K562 (cell line): ENCODE data around the gene PHYH. TPM values are rescaled to one million over a fixed set of nuclear protein-coding genes. Genes with fewer than 3 reads are reported as not detected.

ENCODE experiments used
- FIP1L1 ChIP-seq: fragments of 200-400 bp; formaldehyde crosslinking; IDR thresholded peaks from 2 replicates; pipeline ENCODE4 v1.6.1; 2018; ENCODE audit warnings: mild to moderate bottlenecking, low read depth, low read length; ENCODE audit not compliant: poor library complexity, severe bottlenecking
- ID3 ChIP-seq, 2 experiments: fragments of 250-450 bp in 1 of 2; fragments of 450-650 bp in 1 of 2; sonication (Bioruptor Pico) in 1 of 2; IDR thresholded peaks; 2 replicates each; pipeline versions ENCODE4 v1.6.1 to v1.8.0; 2016 to 2021; ENCODE audit warnings: mild to moderate bottlenecking in 2 of 2, moderate library complexity in 2 of 2, missing compliant biosample characterization in 1 of 2, missing genetic modification characterization in 1 of 2
- MIER1 ChIP-seq: fragments of 450-650 bp; IDR thresholded peaks from 2 replicates; pipeline ENCODE4 v1.6.1; 2016; ENCODE audit warnings: antibody characterized with exemption, mild to moderate bottlenecking, low read depth
- OTX1 ChIP-seq: fragments of 450-650 bp; formaldehyde crosslinking; IDR thresholded peaks from 2 replicates; pipeline ENCODE4 v1.4.0; 2022; ENCODE audit warnings: mild to moderate bottlenecking
- REST ChIP-seq, 2 experiments: fragments of 450-650 bp; formaldehyde crosslinking in 1 of 2; IDR thresholded peaks; 2 replicates each; pipeline versions ENCODE4 v1.4.0 to v1.6.1; 2014 to 2020; ENCODE audit warnings: mild to moderate bottlenecking in 2 of 2, borderline replicate concordance in 1 of 2, low read depth in 1 of 2
- SRSF7 ChIP-seq: fragments of 200-400 bp; formaldehyde crosslinking; optimal IDR thresholded peaks from 2 replicates; pipeline ENCODE3; 2017; ENCODE audit warnings: mild to moderate bottlenecking, low read depth, low read length
- TFAM ChIP-seq: fragments of 250-450 bp; sonication (Bioruptor Pico); conservative IDR thresholded peaks from 2 replicates; pipeline ENCODE4 v1.5.0; 2021; ENCODE audit warnings: mild to moderate bottlenecking, moderate library complexity
- THRB ChIP-seq: fragments of 450-650 bp; formaldehyde crosslinking; conservative IDR thresholded peaks from 2 replicates; pipeline ENCODE4 v1.4.0; 2022; ENCODE audit warnings: mild to moderate bottlenecking, missing genetic modification characterization
- U2AF1 ChIP-seq: fragments of 200-400 bp; formaldehyde crosslinking; optimal IDR thresholded peaks from 2 replicates; pipeline ENCODE3; 2017; ENCODE audit warnings: mild to moderate bottlenecking, low read depth, low read length, moderate library complexity
- UBTF ChIP-seq, 2 experiments: IDR thresholded peaks; 2 replicates each; pipeline ENCODE4 v1.6.1; 2012; ENCODE audit warnings: improper control_type of control experiment in 2 of 2, low read depth in 2 of 2, low read length in 2 of 2, borderline replicate concordance in 1 of 2
- ZBTB2 ChIP-seq: fragments of 450-650 bp; IDR thresholded peaks from 2 replicates; pipeline ENCODE4 v1.6.1; 2016; ENCODE audit warnings: antibody characterized with exemption
- ZC3H4 ChIP-seq: sonication (generic); formaldehyde crosslinking; IDR thresholded peaks from 2 replicates; pipeline ENCODE4 v1.9.0; 2021; ENCODE audit warnings: missing genetic modification reagents, borderline replicate concordance
- ZNF347 ChIP-seq: fragments of 450-650 bp; formaldehyde crosslinking; IDR thresholded peaks from 2 replicates; pipeline ENCODE4 v1.4.0; 2020; ENCODE audit warnings: low read depth, mild to moderate bottlenecking, moderate library complexity
- polyA plus RNA-seq, 8 experiments: library from polyadenylated mRNA; depleted of rRNA in 4 of 8; stranded (reverse) in 5 of 8; unstranded in 3 of 8; fragments of >200 nt; fragmentation: Nextera tagmentation in 2 of 8; fragmentation: Illumina TruSeq in 1 of 8; extraction: Ambion mirVana in 2 of 8; extraction: Trizol in 1 of 8; gene quantifications; 2 replicates each; pipeline versions ENCODE4 v1.2.1 to v1.2.3, GENCODE V29; 2011 to 2014; ENCODE audit warnings: inconsistent platforms in 1 of 8, missing spikeins in 1 of 8
- total RNA-seq, 7 experiments: library from RNA; depleted of rRNA in 6 of 7; stranded (reverse); fragments of >200 nt in 6 of 7; fragmentation: Illumina TruSeq in 2 of 7; extraction: Trizol in 2 of 7; gene quantifications; 2 replicates each; pipeline versions ENCODE4 v1.2.1 to v1.2.3, GENCODE V29; 2011 to 2021; ENCODE audit warnings: low replicate concordance in 1 of 7

PHYH gene
- total and polyA plus RNA-seq, 9 of the 15 experiments (the other 6 are each of a cell fraction or from before 2014, with no cell fraction given): 3.8 to 6.9 (median 5.7) TPM

- TF ChIP-seq ID3 (CRISPR knock-in tag; IDR thresholded peaks at IDR 0.05) (no peak), ID3 (tag; IDR thresholded peaks at IDR 0.05) (no peak), REST (IDR thresholded peaks at IDR 0.05; ENCODE audit: borderline replicate concordance) (peak; percentile 72), REST (CRISPR knock-in tag; IDR thresholded peaks at IDR 0.05; ENCODE audit: low read depth) (no peak), MIER1 (no peak), OTX1 (CRISPR knock-in tag) (no peak), U2AF1 (no peak), ZBTB2 (no peak), TFAM (CRISPR knock-in tag) (no peak), ZNF347 (no peak), THRB (no peak), SRSF7 (no peak), FIP1L1 (peak; percentile 36), ZC3H4 (CRISPR knock-in tag) (no peak), UBTF (IDR thresholded peaks at IDR 0.05; ENCODE audit: borderline replicate concordance in 1 of 2, low read depth in 2 of 2, low read length in 2 of 2) (peak; percentile 22 to 78; a peak in 2 of 4 replicates)
Measured at GRCh38 chr10:13347043-13347499, 47.2 kb upstream of the PHYH start (continued).
